GM19372 (cell line): ENCODE measurements around the gene MAD2L1.
A peak's percentile ranks its signal among the peaks of the same experiment; 100 is the strongest.
"Not testable (repeated sequence)": the region's sequence is repeated elsewhere in the genome, so short reads cannot be mapped to it uniquely, and the experiment has no call there.

Source experiments
- ATAC-seq: cut with Tn5 transposase; IDR thresholded peaks from one replicate; pipeline ENCODE4 v1.9.1; 2021; ENCODE audit warnings: mild to moderate bottlenecking, low read depth, moderate library complexity; ENCODE audit not compliant: unreplicated experiment

Gene MAD2L1

DNA sequence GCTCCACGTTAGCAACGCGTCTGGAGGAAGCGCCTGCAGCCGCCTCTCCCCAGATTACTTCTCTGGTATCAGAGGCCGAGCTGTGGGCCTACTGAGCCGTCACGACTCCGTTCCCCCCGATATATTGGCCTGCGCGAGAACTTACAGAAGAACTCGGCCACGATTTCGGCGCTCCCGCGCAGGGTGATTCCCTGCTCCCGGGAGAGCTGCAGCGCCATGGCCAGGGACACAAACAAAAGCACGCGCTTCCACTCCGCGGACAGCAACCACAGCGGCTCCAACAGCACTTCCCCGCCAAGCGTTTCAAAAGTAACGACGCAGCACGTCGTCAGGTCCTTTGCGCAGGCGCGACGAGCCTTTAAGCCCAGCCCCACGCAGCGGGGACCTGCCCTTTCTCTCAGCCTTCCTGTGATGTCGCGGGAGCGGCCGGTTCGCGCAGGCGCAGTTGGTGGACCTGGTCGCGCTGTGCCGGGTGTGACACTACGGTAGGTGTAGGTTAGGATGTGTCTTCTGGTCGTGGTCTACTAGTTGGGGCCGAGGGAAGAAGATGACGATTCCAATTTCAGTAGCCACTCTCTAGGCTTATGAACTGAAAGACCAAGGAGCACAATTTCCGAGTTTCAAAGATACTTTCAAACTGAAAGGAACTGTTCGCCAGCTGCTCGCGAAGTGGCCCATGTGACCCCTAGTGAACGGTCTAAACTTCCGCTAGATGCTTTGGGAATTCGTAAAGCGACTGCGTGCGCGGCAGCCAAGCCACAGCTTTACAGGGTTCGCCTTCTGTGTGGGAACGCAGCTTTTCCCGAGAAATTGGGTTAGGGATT lies at the start of gene MAD2L1:
Gene MAD2L1 (minus strand): TSS at position 332 of the 824 bp plus-strand sequence. CDS start 114 bp downstream, at position 218.
- ATAC-seq: peak; percentile 88

DNA sequence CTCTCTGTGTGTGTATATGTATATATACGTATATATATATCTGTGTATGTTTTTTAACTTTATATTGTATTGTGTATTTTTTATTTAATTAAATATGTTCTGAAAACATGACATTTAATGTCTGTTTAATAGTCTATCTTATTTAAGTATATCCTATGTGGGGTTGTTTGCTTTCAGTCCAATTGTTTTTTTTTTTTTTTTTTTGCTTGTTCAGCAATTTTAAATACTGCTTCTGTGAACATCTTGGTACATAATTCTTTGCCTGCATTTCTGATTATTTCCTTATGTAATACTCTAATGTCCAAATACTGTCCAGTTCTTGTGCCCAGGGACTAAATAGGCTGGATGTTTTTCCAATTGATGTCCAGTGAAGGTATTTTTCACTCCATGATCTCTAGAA lies 45.1 kb upstream of the MAD2L1 start:
- ATAC-seq: no peak

DNA sequence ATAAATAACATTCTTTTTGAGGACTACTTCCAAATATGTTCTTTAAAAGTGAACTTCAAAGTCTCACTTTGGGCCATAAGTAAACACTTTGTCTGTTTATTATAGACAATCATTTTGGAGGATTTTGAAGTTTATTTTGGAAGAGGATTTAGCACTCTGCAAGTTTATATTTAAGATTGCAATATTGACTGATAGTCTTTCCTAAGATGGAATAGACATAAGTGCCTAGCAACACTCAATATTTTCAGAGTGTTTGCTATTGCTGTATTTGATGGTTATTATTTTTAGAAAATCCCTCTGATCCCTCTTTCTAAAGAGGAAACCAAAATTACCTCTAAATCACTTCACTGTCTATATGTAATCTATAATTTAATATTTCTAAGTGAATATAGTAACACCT lies 42.8 kb upstream of the MAD2L1 start:
- no peak for ATAC-seq

DNA sequence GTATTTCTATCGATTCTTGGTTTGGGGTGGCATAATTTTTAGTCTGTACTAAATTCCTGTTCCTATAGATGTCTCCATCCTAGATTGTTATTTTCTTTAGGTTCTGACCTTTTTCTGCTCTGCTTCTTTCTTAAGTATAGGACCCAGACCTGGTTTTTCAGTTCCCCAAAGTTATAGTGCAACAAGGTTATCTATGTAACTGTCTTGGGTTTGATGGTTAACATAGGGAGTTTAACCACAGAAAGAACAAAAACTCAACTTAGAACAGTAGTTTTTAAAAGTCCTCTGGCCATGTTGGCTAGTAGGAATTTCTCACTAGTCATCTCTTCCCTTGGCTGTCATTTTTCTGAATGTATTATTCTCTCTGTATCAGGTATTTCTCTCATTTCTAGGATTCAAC lies 38.8 kb upstream of the MAD2L1 start:
- ATAC-seq: peak; percentile 91

DNA sequence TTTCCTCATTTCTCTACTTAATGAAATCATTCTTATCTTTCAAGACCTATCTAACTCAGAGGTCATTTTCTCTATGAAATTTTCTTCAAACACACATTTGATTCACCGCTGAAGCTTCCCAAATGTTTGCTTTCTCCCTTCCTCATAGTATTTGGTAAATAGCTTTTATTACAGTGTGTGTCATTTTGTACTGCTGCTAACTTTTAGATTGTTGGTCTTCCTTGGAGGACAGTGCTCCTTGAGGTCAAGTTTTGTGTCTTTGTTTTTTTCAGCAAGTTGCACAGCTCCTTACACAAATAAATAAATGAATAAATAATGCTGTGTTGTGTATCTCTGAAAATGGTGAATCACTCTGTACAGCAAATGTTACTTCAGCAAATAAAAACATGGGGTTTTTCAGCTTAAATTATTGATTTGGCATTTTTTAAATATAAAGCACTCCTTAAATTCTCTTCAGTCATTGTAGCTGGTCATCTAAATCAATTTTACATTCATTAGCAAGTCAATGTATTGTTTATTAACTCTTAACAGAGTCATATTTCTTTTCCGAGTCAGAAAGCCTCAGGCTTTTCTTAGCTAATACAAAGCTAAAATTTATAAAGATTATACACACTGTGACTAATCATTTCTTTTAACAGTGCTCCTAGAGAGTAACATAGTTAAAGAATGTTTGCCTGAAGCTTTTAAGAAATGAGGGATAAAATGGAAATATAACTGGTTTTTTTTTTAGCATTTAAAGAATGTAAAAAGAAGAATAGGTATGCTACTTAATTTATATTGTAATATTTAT lies 30.1 kb upstream of the MAD2L1 start:
- ATAC-seq: no peak

DNA sequence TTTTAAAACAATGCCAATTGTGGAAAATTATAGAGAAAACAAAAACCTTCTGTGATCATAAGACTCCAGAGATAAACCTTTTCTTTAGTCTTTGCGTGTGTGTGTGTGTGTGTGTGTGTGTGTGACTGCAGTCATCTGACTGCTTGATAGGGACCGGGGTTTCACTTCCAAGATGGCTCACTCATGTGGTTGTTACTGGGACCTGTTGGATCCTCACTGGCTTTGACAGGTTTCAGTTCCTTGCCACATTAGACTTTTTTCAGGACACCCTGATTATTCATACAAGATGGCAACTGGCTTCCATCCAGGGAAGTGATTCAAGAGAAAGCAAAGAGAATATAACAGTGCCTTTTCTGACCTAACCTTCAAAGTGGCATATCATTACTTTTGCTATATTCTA lies 21.9 kb upstream of the MAD2L1 start:
- ATAC-seq: no peak

DNA sequence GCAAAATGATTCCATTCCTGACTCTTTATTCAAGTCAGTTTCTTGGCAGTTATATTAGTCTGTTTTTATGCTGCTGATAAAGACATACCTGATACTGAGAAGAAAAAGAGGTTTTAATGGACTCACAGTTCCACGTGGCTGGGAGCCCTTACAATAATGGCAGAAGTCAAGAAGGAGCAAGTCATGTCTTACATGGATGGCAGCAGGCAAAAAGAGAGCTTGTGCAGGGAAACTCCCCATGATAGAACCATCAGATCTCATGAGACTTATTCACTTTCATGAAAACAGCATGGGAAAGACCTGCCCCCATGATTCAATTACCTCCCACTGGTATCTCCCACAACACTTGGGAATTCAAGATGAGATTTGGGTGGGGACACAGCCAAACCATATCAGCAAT lies 21.4 kb upstream of the MAD2L1 start:
- ATAC-seq: not testable (repeated sequence)

DNA sequence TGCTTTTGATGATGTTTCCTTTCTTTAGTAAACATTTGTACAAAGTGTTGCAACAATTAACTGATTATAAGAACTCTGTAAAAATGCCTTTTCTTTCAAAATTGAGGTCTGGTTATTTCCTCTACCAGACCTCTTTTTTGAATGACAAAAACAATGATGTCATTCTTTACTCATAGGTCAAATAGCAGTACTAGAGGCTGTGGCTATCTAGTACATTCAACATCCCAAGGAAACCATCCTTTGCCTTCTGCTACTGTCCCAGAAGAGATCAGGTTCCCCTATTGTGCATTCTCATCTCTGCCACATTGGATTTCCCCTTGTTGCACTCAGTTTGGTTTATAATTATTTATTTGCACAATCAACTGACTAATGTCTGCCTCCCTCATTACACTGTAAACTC lies 19.1 kb upstream of the MAD2L1 start:
- ATAC-seq: no peak

DNA sequence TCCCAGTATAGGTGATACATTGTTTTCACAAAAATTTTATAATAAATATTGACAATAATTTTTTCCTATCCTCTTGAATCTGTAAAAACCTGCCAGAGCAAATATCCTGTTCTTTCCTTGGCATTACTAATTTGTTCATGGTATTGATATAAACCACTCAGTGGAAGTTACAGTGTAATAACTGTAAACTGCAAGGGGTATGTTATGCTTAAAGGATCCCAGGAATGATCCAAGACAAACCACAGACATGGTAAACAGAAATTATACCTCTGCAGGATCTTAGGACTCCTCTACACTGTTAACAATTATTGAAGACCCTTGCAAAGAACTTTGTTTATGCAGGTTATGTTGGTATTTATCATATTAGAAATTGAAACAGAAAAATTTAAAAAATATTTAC lies 17.7 kb upstream of the MAD2L1 start:
- no peak for ATAC-seq

DNA sequence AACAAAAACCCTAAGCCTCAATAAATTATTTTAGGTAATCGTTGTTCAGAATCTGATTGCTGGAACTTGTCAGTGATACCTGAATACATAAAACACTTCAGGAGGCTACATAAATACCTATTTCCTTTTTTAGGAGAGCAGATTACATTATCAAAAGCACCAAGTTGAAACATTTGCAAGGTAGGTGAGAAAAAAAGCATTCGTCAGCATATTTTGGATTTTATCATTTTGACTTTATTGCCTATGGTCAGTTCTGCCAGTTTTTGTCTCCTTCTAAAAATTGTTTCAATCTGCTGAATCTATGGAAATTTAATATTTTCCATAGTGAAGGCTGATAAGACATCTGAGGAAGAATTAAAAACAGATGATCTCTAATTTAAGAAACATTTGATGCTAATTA lies 16.5 kb upstream of the MAD2L1 start:
- ATAC-seq: no peak

DNA sequence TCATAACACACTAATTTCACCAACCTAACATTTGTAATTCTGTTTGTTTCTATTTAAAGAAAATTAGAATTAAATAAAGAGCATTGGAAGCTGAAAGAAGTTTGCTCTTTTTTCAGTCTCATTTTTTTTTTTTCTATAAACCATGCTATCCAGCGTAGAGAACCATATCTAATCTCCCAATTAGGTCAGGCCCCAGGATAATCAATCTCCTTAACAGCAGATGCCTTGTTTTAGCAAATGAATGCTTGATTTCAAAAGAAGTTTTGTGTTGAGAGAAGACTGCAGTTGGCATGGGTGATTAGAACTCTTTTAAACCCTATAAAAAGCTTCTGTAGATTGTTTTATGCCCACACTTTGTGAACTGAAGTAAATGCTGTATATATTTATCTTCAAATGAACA lies 15.6 kb upstream of the MAD2L1 start:
- no peak for ATAC-seq

DNA sequence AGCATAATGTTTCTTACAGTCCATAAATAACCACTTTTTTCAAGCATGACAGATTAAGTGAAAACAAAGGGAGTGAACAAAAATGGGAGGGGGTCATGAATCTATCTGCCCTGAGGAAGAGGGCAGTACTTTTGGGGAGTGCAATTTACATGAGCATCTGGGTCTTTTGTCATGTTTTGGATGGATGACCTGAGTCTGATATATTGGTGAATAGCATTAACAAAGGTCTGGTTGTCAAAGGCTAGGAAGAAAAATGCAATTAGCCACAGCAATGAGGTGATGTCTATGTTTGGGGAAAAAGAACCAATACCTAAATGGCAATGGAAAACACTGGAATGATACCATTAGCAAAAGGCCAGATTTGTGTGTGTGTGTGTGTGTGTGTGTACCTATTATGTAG lies 15.1 kb upstream of the MAD2L1 start:
- ATAC-seq: no peak

DNA sequence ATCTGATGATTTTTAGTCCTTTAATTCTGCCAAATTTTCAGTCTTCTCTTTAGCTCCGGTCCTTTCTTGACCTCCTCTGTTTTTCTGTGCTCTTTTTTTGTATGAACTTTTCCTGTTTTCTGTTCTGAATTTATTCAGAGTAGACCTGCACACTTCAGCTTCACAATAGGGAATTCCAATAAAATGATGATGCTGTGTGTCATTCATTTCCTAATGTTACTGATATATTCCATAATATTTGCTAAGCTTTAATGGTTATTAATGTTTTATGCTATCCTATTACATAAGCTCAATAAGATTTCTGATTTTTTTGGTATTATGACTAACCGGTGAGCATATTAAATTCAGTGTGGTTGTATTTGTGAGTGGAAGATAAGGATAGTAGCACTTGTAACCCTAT lies 13.9 kb upstream of the MAD2L1 start:
- no peak for ATAC-seq

DNA sequence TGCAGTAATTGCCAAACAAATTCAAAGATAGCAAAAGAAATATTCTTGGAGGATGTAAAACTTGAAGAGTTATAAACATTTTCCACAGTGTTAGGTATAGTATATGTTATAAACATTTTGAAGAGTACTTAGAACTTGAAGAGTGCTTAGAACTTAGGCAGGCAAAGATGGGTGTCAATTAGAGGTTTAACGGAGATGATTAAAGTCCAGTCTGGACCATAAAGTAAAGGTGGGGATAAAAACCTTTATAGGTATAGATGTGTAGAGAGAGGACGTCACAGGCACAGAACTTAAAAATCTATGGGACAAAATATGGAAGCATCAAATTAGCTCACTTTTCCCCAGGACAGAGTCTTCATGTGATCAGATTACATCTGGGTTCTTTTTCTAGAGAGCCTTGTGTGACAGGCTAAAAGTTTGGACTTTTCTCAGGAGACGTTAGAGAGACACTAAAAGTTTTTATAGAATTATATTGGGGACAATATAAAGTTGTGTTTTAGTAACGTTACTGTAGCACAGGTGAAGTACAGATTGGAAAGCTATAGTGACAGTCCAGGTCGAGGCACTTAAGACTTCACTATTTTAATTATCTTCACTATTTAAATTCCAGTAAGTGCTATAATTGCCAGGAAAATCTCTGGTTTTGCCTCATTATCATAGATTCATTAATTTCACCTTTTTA lies 13.3 kb upstream of the MAD2L1 start:
- ATAC-seq: no peak

DNA sequence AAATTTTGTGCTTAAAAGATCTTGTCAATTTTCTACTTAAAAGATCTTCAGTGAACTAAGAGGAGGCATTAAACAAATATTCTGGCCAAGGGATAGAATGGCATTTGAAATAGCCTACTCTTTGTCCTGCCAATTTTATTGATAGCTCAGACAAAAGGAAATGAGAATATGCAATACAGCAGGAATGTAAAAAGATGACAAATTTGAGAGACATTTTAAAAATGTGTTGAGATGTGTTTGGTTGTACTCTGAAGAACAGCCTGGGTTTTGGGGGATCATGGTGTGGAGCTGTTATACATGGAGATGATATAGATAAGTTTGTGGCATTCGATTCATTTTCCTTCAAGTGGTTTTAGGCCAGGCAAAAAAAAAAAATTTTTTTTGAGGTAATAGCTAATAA lies 11.6 kb upstream of the MAD2L1 start:
- no peak for ATAC-seq

DNA sequence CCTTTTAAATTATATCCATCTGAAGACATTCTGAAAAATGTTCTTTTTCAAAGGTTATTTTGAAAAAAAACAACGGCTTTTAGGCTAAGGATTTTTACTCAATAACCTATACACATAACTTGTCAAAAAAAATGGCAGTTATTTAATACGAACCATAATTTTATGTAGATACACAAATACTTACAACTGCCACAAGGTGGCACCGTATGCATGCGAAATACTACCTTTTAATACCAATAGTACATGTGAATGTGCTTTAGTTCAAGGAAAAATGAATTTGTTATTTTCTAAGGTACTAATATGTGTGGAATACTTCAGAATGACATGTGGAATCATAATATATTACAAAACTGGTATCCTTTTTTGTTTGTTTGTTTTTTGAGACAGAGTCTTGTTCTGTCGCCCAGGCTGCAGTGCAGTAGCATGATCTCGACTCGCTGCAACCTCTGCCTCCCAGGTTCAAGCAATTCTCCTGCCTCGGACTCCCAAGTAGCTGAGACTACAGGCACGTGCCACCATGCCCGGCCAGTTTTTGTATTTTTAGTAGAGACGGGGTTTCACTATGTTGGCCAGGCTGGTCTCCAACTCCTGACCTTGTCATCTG lies 4.6 kb upstream of the MAD2L1 start:
- no peak for ATAC-seq

DNA sequence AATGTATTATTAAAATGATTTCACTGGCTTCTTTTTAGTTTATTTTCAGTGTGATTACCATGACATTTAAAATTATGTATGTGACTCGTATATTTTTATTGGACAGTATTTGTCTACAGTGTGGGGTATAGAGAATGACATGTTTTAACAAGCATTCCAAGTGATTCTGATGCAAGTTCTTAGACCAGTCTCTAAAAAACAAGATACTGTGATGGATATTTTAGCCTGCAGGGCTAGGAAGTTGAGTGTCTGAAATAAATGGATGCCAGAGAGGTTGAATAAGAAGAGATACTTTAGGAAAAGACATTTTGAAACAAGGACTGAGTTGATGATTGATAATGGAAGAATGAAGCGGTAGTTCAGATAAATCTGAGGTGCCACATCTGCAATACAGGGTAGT lies 3.5 kb upstream of the MAD2L1 start:
- no peak for ATAC-seq

DNA sequence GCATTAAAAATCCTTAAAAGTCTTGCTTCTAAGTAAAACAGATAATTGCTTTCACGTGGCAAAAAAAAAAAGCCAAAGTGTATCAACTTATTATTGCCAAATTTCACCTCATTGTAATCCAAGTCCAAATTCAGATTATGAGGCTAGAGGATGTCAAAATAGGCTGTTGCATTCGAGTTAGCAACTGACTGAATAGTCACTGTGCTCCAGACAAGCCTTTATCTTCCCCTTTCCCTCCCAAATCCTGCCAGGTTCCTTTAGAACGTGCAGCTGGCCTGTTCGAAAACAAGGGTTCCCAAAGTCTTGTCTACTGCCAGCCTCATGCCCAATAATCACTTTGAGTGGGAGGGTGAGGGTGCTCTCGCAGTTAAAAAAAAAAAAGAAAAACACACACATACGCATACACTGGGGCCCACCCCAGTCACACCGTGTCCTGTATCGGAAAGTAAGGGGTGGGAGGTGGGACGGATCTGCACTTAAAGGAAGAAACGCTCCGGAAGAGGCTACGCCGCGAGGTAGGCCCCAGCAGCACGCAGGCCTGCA lies 603 bp downstream of the MAD2L1 start:
- ATAC-seq: no peak

DNA sequence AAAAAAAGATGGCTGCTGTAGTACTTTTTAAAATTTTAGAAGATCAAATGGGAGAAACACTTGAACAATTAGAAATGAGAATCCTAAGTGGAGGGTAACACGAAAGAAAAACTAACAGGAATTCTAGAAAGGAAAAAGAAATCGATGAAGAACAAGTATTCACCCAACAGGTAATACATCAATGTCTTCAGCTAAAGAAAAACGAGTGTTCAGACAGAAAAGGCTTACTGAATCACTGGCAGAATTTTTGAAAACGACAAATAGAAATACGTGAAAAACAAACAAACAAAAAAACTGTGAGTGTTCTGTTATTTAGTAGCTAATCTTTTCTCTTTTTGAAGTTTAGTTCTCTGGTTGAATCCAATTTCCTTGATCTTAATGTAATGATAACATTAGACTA lies 1.8 kb downstream of the MAD2L1 start:
- no peak for ATAC-seq

DNA sequence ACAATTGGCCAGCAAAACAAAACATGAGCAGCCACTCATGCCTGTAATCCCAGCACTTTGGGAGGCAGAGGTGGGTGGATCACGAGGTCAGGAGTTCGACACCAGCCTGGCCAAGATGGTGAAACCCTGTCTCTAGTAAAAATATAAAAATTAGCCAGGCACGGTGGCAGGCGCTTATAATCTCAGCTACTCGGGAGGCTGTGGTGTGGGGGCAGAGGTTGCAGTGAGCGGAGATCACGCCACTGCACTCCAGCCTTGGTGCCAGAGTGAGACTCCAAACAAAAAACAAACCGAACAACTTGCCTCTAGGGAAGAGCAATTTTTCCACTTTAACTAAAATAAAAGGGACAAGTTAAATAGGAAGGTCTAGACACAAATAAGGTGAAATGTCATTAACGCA lies 2.9 kb downstream of the MAD2L1 start:
- not testable (repeated sequence) for ATAC-seq
